Gastroesophageal sphincter (tissue), 4 donors: ENCODE results near the gene CIITA. TPM values are rescaled to one million over a fixed set of nuclear protein-coding genes. Genes with fewer than 3 reads are reported as not detected.

Experiments used
- ATAC-seq: fragments of 150-250 bp; one replicate; pipeline ENCODE4 v1.9.1; 2016; ENCODE audit warnings: mild to moderate bottlenecking, moderate library complexity
- H3K27ac ChIP-seq, 4 donors: fragments of 200-600 bp; sonication (generic) in 3 of 4; 1 replicate in 3 of 4; 2 replicates in 1 of 4; pipeline ENCODE4 v1.5.1; 2016 to 2019
- H3K27me3 ChIP-seq: fragments of 200-600 bp; sonication (generic); one replicate; pipeline ENCODE4 v1.5.1; 2019
- H3K36me3 ChIP-seq, 2 donors: fragments of 200-600 bp; sonication (generic); one replicate each; pipeline ENCODE4 v1.5.1; 2019; ENCODE audit warnings: control low read depth in 1 of 2
- H3K4me1 ChIP-seq, 3 donors: fragments of 200-600 bp; sonication (generic); 1 replicate in 2 of 3; 2 replicates in 1 of 3; pipeline ENCODE4 v1.5.1; 2016 to 2019; ENCODE audit warnings: control low read depth in 2 of 3
- H3K4me3 ChIP-seq, 2 donors: fragments of 200-600 bp; sonication (generic); one replicate each; pipeline ENCODE4 v1.5.1; 2019; ENCODE audit warnings: mild to moderate bottlenecking in 1 of 2, moderate library complexity in 1 of 2
- H3K9me3 ChIP-seq, 3 donors: fragments of 200-600 bp; sonication (generic); one replicate each; pipeline ENCODE4 v1.5.1; 2017 to 2019; ENCODE audit warnings: control low read depth in 2 of 3
- CTCF ChIP-seq, 4 experiments: fragments of 200-600 bp in 2 of 4; fragments of 450-650 bp in 2 of 4; sonication (generic) in 1 of 4; IDR thresholded peaks; one replicate each; pipeline ENCODE4 v1.5.1; 2017 to 2019; ENCODE audit warnings: antibody characterized with exemption in 4 of 4, mild to moderate bottlenecking in 2 of 4, moderate library complexity in 2 of 4
- EP300 ChIP-seq: sonication (generic); formaldehyde crosslinking; IDR thresholded peaks from one replicate; pipeline ENCODE4 v1.6.1; 2017; ENCODE audit warnings: antibody characterized with exemption, mild to moderate bottlenecking
- POLR2A ChIP-seq, 2 donors: fragments of 450-650 bp; IDR thresholded peaks; one replicate each; pipeline ENCODE4 v1.6.1; 2017; ENCODE audit warnings: antibody characterized with exemption in 2 of 2, mild to moderate bottlenecking in 2 of 2, moderate library complexity in 1 of 2
- POLR2AphosphoS5 ChIP-seq: sonication (generic); formaldehyde crosslinking; IDR thresholded peaks from one replicate; pipeline ENCODE4 v1.6.1; 2017; ENCODE audit warnings: antibody characterized with exemption
- WGBS, 2 donors: methylation state at CpG; one replicate each; pipeline ENCODE4 v1.1.5; 2018; ENCODE audit warnings: low coverage in 1 of 2; 5-methylcytosine and 5-hydroxymethylcytosine counted together
- total RNA-seq, 4 donors: library from RNA; depleted of rRNA; stranded (reverse); fragments of >200 nt; gene quantifications; one replicate each; pipeline ENCODE4 v1.1.0, GENCODE V29; 2016

Gene CIITA
- total RNA-seq, 4 donors from 2014 or later: 4.3 to 26.5 (median 7.4) TPM

GRCh38 chr16:10867199-10867598 lies 9.8 kb upstream of the CIITA start:
- no peaks in the 10 kb centered on the region for H3K36me3 ChIP-seq
- TF ChIP-seq CTCF (IDR thresholded peaks at IDR 0.05) (no peak), POLR2AphosphoS5 (no peak), EP300 (no peak), POLR2A (IDR thresholded peaks at IDR 0.05) (no peak)
- ATAC-seq: no peak
- H3K4me1 ChIP-seq: peaks cover 0 to 24% (median 0%) of the 10 kb centered on the region in 3 donors
- no peak overlapping the region for H3K4me3 ChIP-seq
- peak overlapping the region in 2 of 4 donors; percentile 3 to 11 for H3K27ac ChIP-seq
- H3K27me3 ChIP-seq: peaks cover 39% of the 10 kb centered on the region
- H3K9me3 ChIP-seq: no peaks in the 10 kb centered on the region
- WGBS, 2 donors: 82 to 86% methylated on average over 6 of the region's 6 CpGs

- H3K27ac ChIP-seq: peak overlapping the region in 3 of 4 donors; percentile 9 to 51 (median 11)
- H3K4me1 ChIP-seq: peaks cover 0 to 24% (median 0%) of the 10 kb centered on the region in 3 donors
- 87% methylated on average over 5 of the region's 6 CpGs; no CpG with 5 or more reads in 1 of the 2 donors for WGBS, 2 donors
- H3K27me3 ChIP-seq: peaks cover 39% of the 10 kb centered on the region
- H3K4me3 ChIP-seq: no peak overlapping the region
- no peak for TF ChIP-seq CTCF (IDR thresholded peaks at IDR 0.05)
- TF ChIP-seq POLR2AphosphoS5: no peak
- TF ChIP-seq POLR2A (IDR thresholded peaks at IDR 0.05): no peak
- TF ChIP-seq EP300: no peak
- H3K36me3 ChIP-seq: no peaks in the 10 kb centered on the region
- no peaks in the 10 kb centered on the region for H3K9me3 ChIP-seq
- ATAC-seq: no peak
Measured at GRCh38 chr16:10868104-10868595, 8.9 kb upstream of the CIITA start.

- H3K27ac ChIP-seq: peak overlapping the region in 3 of 4 donors; percentile 11 to 60 (median 36)
- TF ChIP-seq POLR2A (IDR thresholded peaks at IDR 0.05) (peak in 1 of 2 donors; percentile 3), EP300 (no peak), CTCF (IDR thresholded peaks at IDR 0.05) (no peak), POLR2AphosphoS5 (no peak)
- H3K36me3 ChIP-seq: no peaks in the 10 kb centered on the region
- H3K9me3 ChIP-seq: no peaks in the 10 kb centered on the region
- WGBS, 2 donors: 37 to 78% methylated on average over 6 to 12 of the region's 13 CpGs
- H3K4me1 ChIP-seq: peaks cover 0 to 24% (median 0%) of the 10 kb centered on the region in 3 donors
- H3K27me3 ChIP-seq: peaks cover 46% of the 10 kb centered on the region
- ATAC-seq: peak; percentile 58
- H3K4me3 ChIP-seq: peak overlapping the region in 1 of 2 donors; percentile 15
Measured at GRCh38 chr16:10868596-10869469, 8.2 kb upstream of the CIITA start.

- no peaks in the 10 kb centered on the region for H3K9me3 ChIP-seq
- H3K4me1 ChIP-seq: peaks cover 0 to 24% (median 0%) of the 10 kb centered on the region in 3 donors
- TF ChIP-seq CTCF (IDR thresholded peaks at IDR 0.05): no peak
- no peaks in the 10 kb centered on the region for H3K36me3 ChIP-seq
- H3K27ac ChIP-seq: peak overlapping the region in 2 of 4 donors; percentile 22 to 63
- no peak overlapping the region for H3K4me3 ChIP-seq
- H3K27me3 ChIP-seq: peaks cover 56% of the 10 kb centered on the region
- WGBS, 2 donors: 73 to 89% methylated on average over 3 to 4 of the region's 5 CpGs
- no peak for ATAC-seq
Measured at GRCh38 chr16:10870137-10870776, 6.7 kb upstream of the CIITA start.
